H9 (cell line): Measurements from ENCODE around the gene HMMR. TPM values are rescaled to one million over a fixed set of nuclear protein-coding genes. Genes with fewer than 3 reads are reported as not detected.
"Not testable (repeated sequence)": the region's sequence is repeated elsewhere in the genome, so short reads cannot be mapped to it uniquely, and the experiment has no call there.

Source experiments
- DNase-seq: peaks from one replicate; pipeline ENCODE4 v3.0.0-alpha.2; 2017
- H2AFZ ChIP-seq: one replicate; pipeline ENCODE4 v1.6.1; 2013; ENCODE audit warnings: mild to moderate bottlenecking, low read length, control low read depth, moderate library complexity
- H2AK5ac ChIP-seq: 2 replicates; pipeline ENCODE4 v1.6.1; 2013; ENCODE audit warnings: low read length, control low read depth, mixed read lengths; ENCODE audit not compliant: insufficient read length
- H2BK120ac ChIP-seq: one replicate; pipeline ENCODE4 v1.6.1; 2013; ENCODE audit warnings: low read depth, mild to moderate bottlenecking, low read length, control low read depth, inconsistent platforms; ENCODE audit not compliant: poor library complexity, severe bottlenecking
- H2BK12ac ChIP-seq: 2 replicates; pipeline ENCODE4 v1.6.1; 2013; ENCODE audit warnings: low read length, control low read depth, mixed read lengths, low read depth; ENCODE audit not compliant: insufficient read length
- H2BK15ac ChIP-seq: 2 replicates; pipeline ENCODE4 v1.6.1; 2013; ENCODE audit warnings: low read depth, low read length, control low read depth
- H2BK20ac ChIP-seq: one replicate; pipeline ENCODE4 v1.6.1; 2013; ENCODE audit warnings: low read depth, mild to moderate bottlenecking, low read length, control low read depth, inconsistent platforms; ENCODE audit not compliant: poor library complexity, severe bottlenecking
- H2BK5ac ChIP-seq: 2 replicates; pipeline ENCODE4 v1.6.1; 2013; ENCODE audit warnings: low read length, control low read depth, mixed read lengths; ENCODE audit not compliant: insufficient read length
- H3K14ac ChIP-seq: 2 replicates; pipeline ENCODE4 v1.6.1; 2013; ENCODE audit warnings: low read length, control low read depth; ENCODE audit not compliant: insufficient read depth
- H3K18ac ChIP-seq: 2 replicates; pipeline ENCODE4 v1.6.1; 2013; ENCODE audit warnings: low read depth, mild to moderate bottlenecking, mixed read lengths, low read length, control low read depth; ENCODE audit not compliant: insufficient read length
- H3K23ac ChIP-seq: 2 replicates; pipeline ENCODE4 v1.6.1; 2013; ENCODE audit warnings: low read length, control low read depth, mixed read lengths, low read depth; ENCODE audit not compliant: insufficient read length
- H3K23me2 ChIP-seq: 2 replicates; pipeline ENCODE4 v1.6.1; 2013; ENCODE audit warnings: low read depth, mild to moderate bottlenecking, mixed read lengths, low read length, control low read depth; ENCODE audit not compliant: insufficient read length, poor library complexity, severe bottlenecking
- H3K27ac ChIP-seq: 2 replicates; pipeline ENCODE4 v1.5.1; 2013; ENCODE audit warnings: low read length, control low read depth, mixed read lengths, low read depth; ENCODE audit not compliant: insufficient read length
- H3K27me3 ChIP-seq: 2 replicates; pipeline ENCODE4 v1.6.1; 2013; ENCODE audit warnings: low read length, control low read depth, inconsistent platforms; ENCODE audit not compliant: insufficient read depth
- H3K4ac ChIP-seq: 2 replicates; pipeline ENCODE4 v1.6.1; 2013; ENCODE audit warnings: low read depth, mild to moderate bottlenecking, control low read depth, inconsistent platforms, low read length, moderate library complexity
- H3K4me1 ChIP-seq: 2 replicates; pipeline ENCODE4 v1.6.1; 2013; ENCODE audit warnings: low read length, control low read depth, inconsistent platforms; ENCODE audit not compliant: insufficient read depth
- H3K4me2 ChIP-seq: 2 replicates; pipeline ENCODE4 v1.6.1; 2013; ENCODE audit warnings: low read length, control low read depth, mixed read lengths; ENCODE audit not compliant: insufficient read length, insufficient read depth
- H3K56ac ChIP-seq: 2 replicates; pipeline ENCODE4 v1.6.1; 2013; ENCODE audit warnings: low read depth, mild to moderate bottlenecking, mixed read lengths, low read length, control low read depth; ENCODE audit not compliant: insufficient read length
- H3K79me1 ChIP-seq: 2 replicates; pipeline ENCODE4 v1.6.1; 2013; ENCODE audit warnings: low read depth, mild to moderate bottlenecking, moderate library complexity, low read length, control low read depth, inconsistent platforms; ENCODE audit not compliant: insufficient read depth, poor library complexity, severe bottlenecking
- H3K79me2 ChIP-seq: 2 replicates; pipeline ENCODE4 v1.6.1; 2013; ENCODE audit warnings: low read length, control low read depth, inconsistent platforms; ENCODE audit not compliant: insufficient read depth
- H3K9ac ChIP-seq: 2 replicates; pipeline ENCODE4 v1.6.1; 2013; ENCODE audit warnings: low read length, control low read depth, mixed read lengths; ENCODE audit not compliant: insufficient read length; ENCODE audit errors: extremely low read depth
- H3K9me3 ChIP-seq: one replicate; pipeline ENCODE4 v1.6.1; 2013; ENCODE audit warnings: low read depth, low read length, inconsistent platforms; ENCODE audit not compliant: control insufficient read depth
- H3T11ph ChIP-seq: one replicate; pipeline ENCODE4 v1.6.1; 2013; ENCODE audit warnings: mild to moderate bottlenecking, low read length, control low read depth, inconsistent platforms
- H4K20me1 ChIP-seq: one replicate; pipeline ENCODE4 v1.6.1; 2013; ENCODE audit not compliant: control insufficient read depth, insufficient read length, insufficient read depth
- H4K5ac ChIP-seq: 2 replicates; pipeline ENCODE4 v1.6.1; 2013; ENCODE audit warnings: low read depth, mild to moderate bottlenecking, mixed read lengths, low read length, control low read depth; ENCODE audit not compliant: insufficient read length
- H4K8ac ChIP-seq: replicated peaks from 2 replicates; pipeline ENCODE4 v1.6.1; 2013; ENCODE audit warnings: low read length, control low read depth, mixed read lengths, low read depth; ENCODE audit not compliant: insufficient read length
- H4K91ac ChIP-seq: 2 replicates; pipeline ENCODE4 v1.6.1; 2013; ENCODE audit warnings: low read depth, mild to moderate bottlenecking, moderate library complexity, mixed read lengths, low read length, control low read depth; ENCODE audit not compliant: insufficient read length
- H3K27ac Mint-ChIP-seq, 3 experiments: 2 replicates in 2 of 3; 3 replicates in 1 of 3; pipeline ENCODE4 v1.8.0; 2020 to 2021; ENCODE audit warnings: mixed read lengths in 3 of 3, mild to moderate bottlenecking in 1 of 3, moderate library complexity in 1 of 3
- H3K27me3 Mint-ChIP-seq: 2 replicates; pipeline ENCODE4 v1.8.0; 2021; ENCODE audit warnings: low read depth, mild to moderate bottlenecking, moderate library complexity, mixed read lengths
- H3K36me3 Mint-ChIP-seq, 3 experiments: 2 replicates in 2 of 3; 3 replicates in 1 of 3; pipeline ENCODE4 v1.8.0; 2020 to 2021; ENCODE audit warnings: low read depth in 3 of 3, mixed read lengths in 3 of 3; ENCODE audit not compliant: insufficient read depth in 1 of 3
- H3K4me1 Mint-ChIP-seq, 2 experiments: 2 replicates each; pipeline ENCODE4 v1.8.0; 2020; ENCODE audit warnings: mixed read lengths in 2 of 2
- H3K4me3 Mint-ChIP-seq, 2 experiments: 2 replicates in 1 of 2; 3 replicates in 1 of 2; pipeline ENCODE4 v1.8.0; 2020 to 2021; ENCODE audit warnings: mild to moderate bottlenecking in 2 of 2, mixed read lengths in 2 of 2, moderate library complexity in 1 of 2
- H3K9me3 Mint-ChIP-seq, 2 experiments: 2 replicates in 1 of 2; 3 replicates in 1 of 2; pipeline ENCODE4 v1.8.0; 2020; ENCODE audit warnings: mild to moderate bottlenecking in 2 of 2, mixed read lengths in 2 of 2, moderate library complexity in 1 of 2
- CTCF ChIP-seq: fragments of 200-600 bp; sonication (generic); conservative IDR thresholded peaks from 3 replicates; pipeline ENCODE4 v1.8.0; 2021; ENCODE audit warnings: antibody characterized with exemption, mild to moderate bottlenecking
- WGBS: extraction: QIAGEN DNeasy Blood & Tissue Kit; methylation state at CpG from one replicate; pipeline ENCODE4 v1.1.7; 2013; ENCODE audit warnings: missing lambda C conversion rate, low lambda C conversion rate, mixed read lengths; ENCODE audit not compliant: insufficient read length; ENCODE audit errors: extremely low coverage; 5-methylcytosine and 5-hydroxymethylcytosine counted together
- total RNA-seq: library from RNA; stranded (reverse); gene quantifications from 2 replicates; pipeline ENCODE4 v1.2.1, GENCODE V29; 2021

The HMMR gene
- total RNA-seq, 1 experiment from 2014 or later = 36.2 TPM

GRCh38 chr5:163424836-163425235 is 35.6 kb upstream of the HMMR start:
- Histone ChIP-seq H2BK15ac (no peak overlapping the region), H3K9ac (no peak overlapping the region), H2AFZ (no peak overlapping the region), H3K27ac (no peak overlapping the region), H3K4me1 (no peaks in the 10 kb centered on the region), H3K23ac (no peak overlapping the region), H3K27me3 (no peaks in the 10 kb centered on the region), H2AK5ac (no peak overlapping the region), H3K4me2 (no peak overlapping the region), H4K91ac (no peak overlapping the region), H3K56ac (no peak overlapping the region), H3K79me2 (no peaks in the 10 kb centered on the region), H3K9me3 (no peaks in the 10 kb centered on the region), H3K79me1 (no peaks in the 10 kb centered on the region), H4K8ac (no peak overlapping the region), H3T11ph (no peak overlapping the region), H3K23me2 (no peaks in the 10 kb centered on the region), H2BK12ac (no peak overlapping the region), H3K14ac (no peak overlapping the region), H3K4ac (no peak overlapping the region), H4K5ac (no peak overlapping the region), H2BK5ac (no peak overlapping the region), H3K18ac (no peak overlapping the region), H2BK20ac (no peak overlapping the region), H4K20me1 (no peaks in the 10 kb centered on the region), H2BK120ac (no peak overlapping the region)
- WGBS = no CpG with 5 or more reads among the region's 1 CpG
- no peak for TF ChIP-seq CTCF
- Mint-ChIP-seq H3K36me3 (peaks cover 0 to 12% (median 9%) of the 10 kb centered on the region in 3 experiments; a peak in 5 of 7 replicates), H3K27ac (no peak overlapping the region), H3K9me3 (no peaks in the 10 kb centered on the region), H3K4me1 (no peaks in the 10 kb centered on the region), H3K4me3 (no peak overlapping the region), H3K27me3 (no peaks in the 10 kb centered on the region)
- DNase-seq = no peak

- not testable (repeated sequence) for H3K79me1 ChIP-seq, H2AK5ac ChIP-seq, H4K8ac ChIP-seq, H3K4me1 ChIP-seq, H3K36me3 Mint-ChIP-seq, H2BK120ac ChIP-seq, H4K91ac ChIP-seq, H4K5ac ChIP-seq, H2AFZ ChIP-seq, DNase-seq, H3K27ac Mint-ChIP-seq, H3K27me3 Mint-ChIP-seq, H3K4me2 ChIP-seq, H3K4ac ChIP-seq, H3K18ac ChIP-seq, H4K20me1 ChIP-seq, H3K14ac ChIP-seq, H3K23me2 ChIP-seq, H2BK5ac ChIP-seq, H2BK20ac ChIP-seq, H3K23ac ChIP-seq, H3K4me1 Mint-ChIP-seq, H3K9me3 ChIP-seq, H3K27ac ChIP-seq, H3T11ph ChIP-seq, H3K56ac ChIP-seq, H3K27me3 ChIP-seq, H2BK15ac ChIP-seq, H3K79me2 ChIP-seq, H3K9me3 Mint-ChIP-seq, H2BK12ac ChIP-seq, H3K9ac ChIP-seq, H3K4me3 Mint-ChIP-seq
- no CpG with 5 or more reads among the region's 4 CpGs for WGBS
These were observed 34.3 kb upstream of the HMMR start for GRCh38 chr5:163426128-163426527.
